Stimulated activated CD8-positive, alpha-beta memory T cell treated with anti-CD3 and anti-CD28 coated beads, Interleukin-4, amount 100 ng/mL, for 48 hours (primary cell): ENCODE measurements around the gene ILKAP.

ENCODE experiments used
- DNase-seq: peaks from one replicate; pipeline ENCODE4 v3.0.0-alpha.2; 2020

Gene ILKAP

DNA sequence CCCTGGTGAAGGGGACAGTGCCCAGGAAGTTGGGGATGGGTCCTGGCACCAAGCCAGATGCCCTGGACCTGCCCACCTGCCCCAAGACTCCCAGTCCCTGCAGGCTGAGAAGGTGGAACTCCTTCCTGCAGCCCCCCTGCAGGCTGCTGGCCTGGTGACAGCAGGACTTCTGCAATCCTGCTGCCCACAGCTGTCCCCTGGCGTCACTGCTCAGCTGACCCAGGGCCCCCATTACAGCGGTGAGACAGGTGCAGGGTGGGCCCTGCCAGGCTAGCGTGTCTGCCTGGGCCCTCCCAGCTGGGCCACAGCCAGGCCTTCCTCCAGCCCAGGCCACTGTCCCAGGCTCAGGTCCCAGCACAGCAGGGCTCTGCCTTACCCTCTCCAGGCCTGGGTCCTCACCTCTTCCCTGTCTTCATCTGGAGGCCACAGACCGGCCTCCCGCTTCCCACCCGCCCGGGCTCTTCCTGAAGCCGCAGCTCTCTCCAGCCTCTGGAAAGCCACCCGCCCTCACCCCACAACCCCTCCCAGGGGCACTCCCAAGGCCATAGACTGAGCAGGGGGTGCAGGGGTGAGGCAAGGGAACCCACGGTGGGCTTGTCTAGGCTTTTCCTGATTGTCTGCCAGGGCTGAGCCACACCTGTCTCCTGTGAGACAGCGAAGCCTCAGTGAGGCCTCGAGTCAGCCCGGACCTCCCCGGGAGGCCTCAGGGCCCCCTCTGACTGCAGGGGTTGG, 53.5 kb downstream of the ILKAP start:
- DNase-seq = no peak

DNA sequence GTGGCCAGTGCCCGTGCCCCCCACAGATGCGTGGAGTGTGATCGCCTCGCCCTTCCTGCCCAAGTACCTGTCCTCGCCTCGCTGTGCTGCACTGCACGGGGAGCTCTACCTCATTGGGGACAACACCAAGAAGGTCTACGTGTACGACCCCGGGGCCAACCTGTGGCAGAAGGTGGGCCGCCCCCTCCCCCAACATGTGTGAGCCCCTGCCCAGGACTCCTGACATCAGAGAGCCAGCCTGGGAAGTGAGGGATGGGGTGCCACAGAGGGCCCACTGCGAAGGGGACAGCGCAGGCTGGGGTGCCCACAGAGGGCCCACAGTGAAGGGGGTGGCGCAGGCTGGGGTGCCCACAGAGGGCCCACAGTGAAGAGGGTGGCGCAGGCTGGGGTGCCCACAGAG, 54.5 kb downstream of the ILKAP start:
- no peak for DNase-seq

DNA sequence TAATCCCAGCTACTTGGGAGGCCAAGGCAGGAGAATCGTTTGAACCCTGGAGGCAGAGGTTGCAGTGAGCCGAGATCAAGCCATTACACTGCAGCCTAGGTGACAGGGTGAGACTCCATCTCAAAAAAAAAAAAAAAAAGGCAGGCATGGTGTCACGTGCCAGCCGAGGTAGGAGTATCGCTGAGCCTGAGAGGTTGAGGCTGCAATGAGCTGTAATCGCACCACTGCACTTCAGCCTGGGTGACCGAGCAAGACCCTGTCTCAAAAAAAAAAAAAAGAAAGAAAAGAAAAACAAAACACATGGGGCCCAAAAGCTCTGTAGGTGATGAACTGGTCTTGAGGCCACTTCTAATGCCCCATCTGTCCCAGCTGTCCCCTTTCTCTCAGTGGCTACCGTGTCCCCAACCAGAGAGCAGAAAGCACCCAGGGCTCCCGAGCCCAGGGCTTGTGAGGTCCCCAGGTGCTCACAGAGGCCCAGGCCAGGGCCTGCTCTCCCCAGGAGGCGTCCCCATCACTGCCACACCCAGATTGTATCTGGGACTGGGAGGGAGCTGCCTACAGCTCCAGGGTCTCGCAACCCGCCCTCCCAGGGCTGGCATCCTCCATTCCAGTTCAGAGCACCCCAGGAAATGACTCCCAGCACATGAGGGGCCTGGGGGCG, 56.5 kb downstream of the ILKAP start:
- DNase-seq = no peak

DNA sequence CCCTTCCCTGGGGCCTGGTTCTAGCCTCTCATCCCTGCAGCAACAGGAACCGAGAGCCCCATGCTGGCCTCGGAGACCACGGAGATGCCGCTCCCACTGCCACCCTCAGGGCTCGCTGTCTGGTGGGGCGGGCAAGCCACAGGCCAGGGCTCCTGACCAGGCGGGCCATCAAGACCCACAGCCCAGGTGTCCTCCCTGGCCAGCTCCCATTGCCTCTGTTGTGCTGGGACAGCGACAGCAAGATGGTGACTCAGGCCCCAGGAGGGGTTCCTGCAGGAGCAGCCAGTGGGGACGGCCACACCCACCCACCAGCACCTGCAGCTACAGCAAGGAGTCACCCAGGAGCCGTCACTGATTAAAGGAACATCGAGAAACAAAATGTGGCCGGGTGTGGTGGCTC, 57.6 kb downstream of the ILKAP start:
- DNase-seq = no peak

DNA sequence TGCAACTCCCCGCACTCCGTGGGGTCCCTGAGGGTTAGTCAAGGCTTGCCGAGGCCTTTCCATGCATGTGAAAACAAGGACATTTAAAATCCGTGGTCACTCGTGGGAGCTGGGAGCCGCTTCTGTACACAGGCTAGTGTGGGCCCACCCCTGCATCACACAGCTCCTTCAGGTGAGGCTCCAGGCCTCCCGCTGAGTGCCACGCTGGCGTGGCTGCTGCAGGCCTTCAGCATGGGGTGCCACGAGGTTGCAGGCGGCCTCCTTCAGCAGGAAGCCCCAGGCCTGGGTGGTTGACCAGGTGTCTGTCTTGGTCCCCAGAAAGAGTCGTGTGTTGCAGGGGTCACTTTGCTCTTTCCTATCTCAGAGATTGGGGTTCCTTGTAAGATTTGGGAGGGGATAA, 58.4 kb downstream of the ILKAP start:
- DNase-seq = no peak

DNA sequence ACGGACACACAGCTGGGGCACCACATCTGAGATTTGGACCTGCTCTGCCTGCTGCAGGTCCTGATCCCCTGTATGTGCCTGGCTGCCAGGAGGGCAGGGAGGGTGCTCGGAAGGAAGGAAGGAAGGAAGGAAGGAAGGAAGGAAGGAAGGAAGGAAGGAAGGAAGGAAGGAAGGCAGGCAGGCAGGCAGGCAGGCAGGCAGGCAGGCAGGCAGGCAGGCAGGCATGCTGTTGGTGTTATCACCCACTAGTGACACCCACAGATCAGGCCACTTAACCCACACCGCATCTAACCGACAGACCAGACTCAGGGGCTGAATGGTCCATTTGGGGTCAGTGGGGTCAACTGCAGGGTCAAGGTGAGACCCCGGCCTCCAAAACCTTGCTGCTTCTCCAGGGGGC, 59.2 kb downstream of the ILKAP start:
- DNase-seq = no peak

GRCh38 chr2:238143239-238143951, 60.1 kb downstream of the ILKAP start:
- no peak for DNase-seq

GRCh38 chr2:238142382-238143205, 60.9 kb downstream of the ILKAP start:
- no peak for DNase-seq

- DNase-seq = no peak
These were observed 61.8 kb downstream of the ILKAP start for GRCh38 chr2:238141541-238142318.

- DNase-seq = no peak
These were observed 62.6 kb downstream of the ILKAP start for GRCh38 chr2:238140721-238141540.

- no peak for DNase-seq
These were observed 63.5 kb downstream of the ILKAP start for GRCh38 chr2:238140040-238140439.

DNA sequence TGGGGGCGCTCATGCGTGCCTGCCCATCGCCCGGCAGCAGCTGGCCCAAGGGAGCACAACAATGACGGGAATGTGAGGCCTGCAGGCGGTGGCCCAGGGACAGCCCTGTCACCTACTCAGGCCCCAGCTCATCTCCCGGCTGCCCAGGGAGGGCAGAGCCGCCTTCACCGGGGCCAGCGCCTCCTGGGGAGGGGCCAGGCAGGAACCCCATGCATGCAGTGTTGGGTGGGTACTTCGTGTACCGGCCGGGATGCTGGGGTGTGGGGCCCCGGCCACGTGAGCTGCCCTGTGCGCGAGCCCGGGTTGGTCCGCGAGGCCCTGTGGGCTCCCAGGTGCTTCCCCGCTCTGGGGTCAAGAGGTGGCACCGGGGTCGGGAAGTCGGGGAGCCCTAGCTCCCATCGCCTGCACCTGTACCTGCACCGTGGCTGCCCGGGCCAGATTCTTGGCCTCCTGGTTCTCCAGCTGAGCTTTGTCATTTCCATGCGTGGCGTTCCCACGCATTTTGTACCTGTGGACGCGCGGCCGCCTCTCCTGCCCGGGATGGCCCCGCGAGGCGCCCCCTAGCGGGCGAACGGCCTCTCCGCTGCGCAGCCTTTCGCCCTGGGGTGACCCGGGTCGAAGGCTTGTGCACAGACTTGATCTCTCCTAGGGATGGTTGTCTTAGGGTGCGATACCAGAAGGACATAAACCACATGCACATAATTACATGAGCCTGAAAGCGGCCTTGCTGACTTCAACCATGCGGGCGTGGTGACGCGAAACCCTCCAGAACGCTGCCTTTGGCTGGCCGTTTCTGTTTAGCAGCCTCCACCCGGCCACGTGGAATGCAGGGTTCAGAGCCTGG, 64.1 kb downstream of the ILKAP start:
- DNase-seq = peak; percentile 68

- no peak for DNase-seq
These were observed 64.9 kb downstream of the ILKAP start, which contains the start of gene KLHL30 for GRCh38 chr2:238138331-238139195. KLHL30 (plus strand) TSS chr2:238138668; CDS start chr2:238140755, 2,087 bp downstream.

GRCh38 chr2:238137885-238138284, 65.6 kb downstream of the ILKAP start:
- DNase-seq = no peak

GRCh38 chr2:238136820-238137537, 66.5 kb downstream of the ILKAP start:
- DNase-seq = no peak

- DNase-seq = no peak
These were observed 67.8 kb downstream of the ILKAP start for GRCh38 chr2:238135601-238136150.

DNA sequence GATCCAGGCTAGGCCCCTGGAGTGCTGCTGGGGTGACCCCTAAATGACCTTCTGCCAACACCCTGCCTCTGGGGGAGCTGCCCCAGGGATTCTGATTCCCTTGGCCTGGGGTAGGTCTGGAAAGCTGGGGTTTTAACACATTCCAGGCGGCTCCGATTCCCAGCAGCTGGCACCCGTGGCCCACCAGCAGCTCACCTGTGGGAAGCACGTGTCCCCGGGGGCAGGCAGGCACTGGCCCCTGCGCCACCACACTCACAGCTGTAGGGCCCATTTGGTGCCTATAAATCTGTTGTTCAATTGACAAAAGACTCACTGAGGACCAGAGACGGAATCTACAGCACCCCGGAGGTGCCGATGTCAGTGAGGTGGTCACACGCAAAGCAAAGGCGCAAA, 69.1 kb downstream of the ILKAP start:
- no peak for DNase-seq
